Endometrial microvascular endothelial cells (primary cell): ENCODE data around the gene NCK2. TPM values are rescaled to one million over a fixed set of nuclear protein-coding genes. Genes with fewer than 3 reads are reported as not detected.

Experiments
- in situ Hi-C: cut with HindIII; loops from 2 replicates; pipeline ENCODE4 v1.10.0; 2017; ENCODE audit warnings: low sequenced_read_pairs, low pct_unique_long_range_greater_than_20kb; ENCODE audit errors: inconsistent ontology term
- total RNA-seq: library from RNA; depleted of rRNA; stranded (reverse); fragments of >200 nt; gene quantifications from one replicate; pipeline ENCODE4 v1.2.3, GENCODE V29; 2015; ENCODE audit errors: inconsistent ontology term

The NCK2 gene
- total RNA-seq, 1 donor from 2014 or later: 23.2 TPM

GRCh38 chr2:105917688-105918087, 173.0 kb downstream of the NCK2 start:
- in situ Hi-C loops: no loop called here

- in situ Hi-C loops: no loop called here
Observed at GRCh38 chr2:105919191-105919811, 174.6 kb downstream of the NCK2 start.

- in situ Hi-C loops: no loop called here
Observed at GRCh38 chr2:105919826-105920225, 175.1 kb downstream of the NCK2 start.

DNA sequence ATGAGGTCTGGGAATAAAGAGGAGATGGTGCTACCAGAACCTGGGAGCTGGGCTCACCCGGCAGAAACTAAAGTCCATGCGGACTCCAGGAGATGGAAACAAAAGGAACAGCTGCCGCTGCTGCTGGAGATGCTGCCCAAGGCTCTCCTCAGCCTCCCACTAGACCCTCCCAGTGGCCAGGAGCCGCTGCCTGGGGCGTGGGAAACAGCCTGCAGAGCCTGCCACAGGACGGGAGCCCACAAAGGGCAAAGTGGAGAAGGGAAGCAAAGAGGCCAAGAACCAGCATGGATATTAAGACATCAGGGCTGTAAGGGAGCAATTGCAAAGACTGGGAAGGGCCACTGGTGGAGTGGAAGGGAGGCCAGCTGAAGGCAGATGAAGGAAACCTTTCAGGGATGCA, 179.6 kb downstream of the NCK2 start:
- in situ Hi-C loops: no loop called here

DNA sequence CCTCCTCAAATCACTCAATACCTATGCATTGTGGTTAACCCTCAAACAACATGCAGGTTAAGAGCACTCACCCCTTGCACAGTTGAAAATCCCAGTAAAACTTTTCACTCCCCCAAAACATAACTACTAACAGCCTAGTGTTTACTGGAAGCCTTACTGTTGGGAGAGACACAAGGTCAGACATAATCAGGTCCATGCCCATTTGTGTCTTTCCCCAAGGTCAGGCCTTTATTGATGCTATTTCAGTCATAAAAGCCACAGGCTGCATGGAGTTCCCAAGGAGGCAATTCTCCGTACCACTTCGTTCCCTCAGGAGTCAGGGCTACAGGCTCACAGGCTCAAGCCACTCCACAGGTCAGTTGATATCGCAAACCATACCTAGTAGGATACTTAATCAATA, 180.2 kb downstream of the NCK2 start:
- in situ Hi-C loops: no loop called here

GRCh38 chr2:105925390-105925789, 180.7 kb downstream of the NCK2 start:
- in situ Hi-C loops: no loop called here

DNA sequence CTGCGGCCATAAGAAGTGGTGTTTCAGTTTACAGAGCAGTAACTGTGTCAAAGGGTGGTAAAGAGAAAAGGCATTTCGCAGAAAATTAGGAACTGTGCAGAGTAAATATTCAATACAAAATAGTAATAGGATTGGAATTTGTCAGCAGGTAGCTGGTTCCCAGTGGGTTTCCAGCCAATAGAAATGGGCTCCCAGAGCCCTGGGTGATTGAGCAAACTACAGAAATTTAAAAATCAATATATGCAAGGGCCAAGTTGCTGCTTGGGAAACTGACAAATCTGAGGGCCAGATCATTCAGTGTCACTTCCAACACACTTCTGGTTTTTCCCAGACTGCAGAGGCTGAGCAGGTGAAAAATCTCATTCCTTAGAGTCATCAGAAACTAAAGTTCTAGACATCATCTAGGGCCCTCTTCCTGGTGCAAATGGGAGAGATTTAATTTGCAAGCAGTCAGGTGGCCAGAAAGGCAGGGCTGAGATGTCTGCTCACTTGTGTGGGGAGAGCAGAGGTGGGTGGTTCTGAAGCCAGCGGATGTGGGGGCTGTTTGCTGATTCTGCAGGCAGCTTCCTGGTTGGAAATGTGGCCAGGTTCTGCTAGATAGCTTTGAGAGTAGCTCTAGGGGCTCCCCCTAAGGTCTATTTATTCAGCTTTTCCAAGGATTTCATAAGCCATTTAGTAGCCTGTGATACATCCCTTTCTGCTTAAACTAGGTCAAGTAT, 182.4 kb downstream of the NCK2 start:
- in situ Hi-C loops: no loop called here

DNA sequence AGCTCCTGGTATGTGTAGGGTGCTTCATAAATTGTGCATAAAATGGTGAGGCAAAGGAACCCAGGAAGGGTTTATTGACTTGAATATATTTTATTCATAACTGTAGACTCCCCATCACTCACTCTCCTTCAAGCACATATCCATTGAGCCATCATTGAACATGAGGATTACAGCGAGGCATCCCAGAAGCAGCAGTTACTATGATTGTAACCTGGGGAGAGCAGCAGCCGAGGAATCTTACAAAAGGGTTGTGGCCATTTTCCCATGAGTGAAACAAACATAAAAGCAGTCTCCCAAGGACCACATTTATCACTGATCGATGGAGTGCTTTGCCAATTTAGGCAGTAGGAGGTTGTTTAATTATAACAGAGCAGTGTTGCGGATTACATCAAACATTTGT, 183.4 kb downstream of the NCK2 start:
- in situ Hi-C loops: no loop called here

GRCh38 chr2:105928563-105928962, 183.9 kb downstream of the NCK2 start:
- in situ Hi-C loops: no loop called here

- in situ Hi-C loops: no loop called here
Observed at GRCh38 chr2:105929516-105929915, 184.8 kb downstream of the NCK2 start.

DNA sequence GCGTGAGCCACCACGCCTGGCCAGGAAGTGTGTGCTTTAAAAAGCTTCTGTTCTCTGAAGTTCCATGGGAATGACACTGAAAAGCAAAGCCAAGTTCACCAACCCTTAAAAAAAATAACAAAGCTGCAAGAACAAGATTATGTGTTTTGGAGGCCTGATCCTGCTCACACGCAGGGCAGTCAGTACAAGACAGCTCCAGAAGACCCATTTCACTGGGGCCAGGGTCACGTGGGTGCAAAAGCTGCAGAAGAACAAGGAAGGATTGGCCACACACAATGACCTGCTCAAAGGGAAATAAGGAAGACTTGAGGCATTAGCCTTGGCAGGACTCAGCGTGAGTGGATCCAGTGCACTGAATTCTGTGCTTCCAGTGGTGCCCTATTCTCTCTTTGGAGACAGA, 187.9 kb downstream of the NCK2 start:
- in situ Hi-C loops: no loop called here

GRCh38 chr2:105933906-105934305, 189.2 kb downstream of the NCK2 start:
- in situ Hi-C loops: no loop called here

GRCh38 chr2:105934467-105934866, 189.8 kb downstream of the NCK2 start:
- in situ Hi-C loops: no loop called here

DNA sequence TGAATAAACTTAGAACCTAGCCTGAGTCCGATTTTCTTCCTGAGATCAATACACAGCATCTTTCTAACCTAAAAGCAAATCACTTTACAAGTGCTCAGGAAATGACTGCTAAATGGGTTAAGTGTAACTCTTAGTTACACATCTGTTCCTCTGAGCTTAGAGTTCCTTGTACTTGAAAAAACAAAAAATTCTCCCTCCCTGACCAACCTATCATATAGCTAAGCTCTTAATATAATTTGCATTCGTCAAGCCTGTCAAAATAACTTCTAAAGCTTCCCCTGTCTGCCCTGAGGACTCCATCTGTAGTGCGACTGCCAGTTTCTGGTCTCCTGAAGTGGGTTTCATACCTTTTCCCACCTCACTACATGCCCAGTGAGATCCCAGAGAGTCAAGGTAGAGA, 190.4 kb downstream of the NCK2 start:
- in situ Hi-C loops: no loop called here

GRCh38 chr2:105936954-105937353, 192.2 kb downstream of the NCK2 start:
- in situ Hi-C loops: no loop called here

DNA sequence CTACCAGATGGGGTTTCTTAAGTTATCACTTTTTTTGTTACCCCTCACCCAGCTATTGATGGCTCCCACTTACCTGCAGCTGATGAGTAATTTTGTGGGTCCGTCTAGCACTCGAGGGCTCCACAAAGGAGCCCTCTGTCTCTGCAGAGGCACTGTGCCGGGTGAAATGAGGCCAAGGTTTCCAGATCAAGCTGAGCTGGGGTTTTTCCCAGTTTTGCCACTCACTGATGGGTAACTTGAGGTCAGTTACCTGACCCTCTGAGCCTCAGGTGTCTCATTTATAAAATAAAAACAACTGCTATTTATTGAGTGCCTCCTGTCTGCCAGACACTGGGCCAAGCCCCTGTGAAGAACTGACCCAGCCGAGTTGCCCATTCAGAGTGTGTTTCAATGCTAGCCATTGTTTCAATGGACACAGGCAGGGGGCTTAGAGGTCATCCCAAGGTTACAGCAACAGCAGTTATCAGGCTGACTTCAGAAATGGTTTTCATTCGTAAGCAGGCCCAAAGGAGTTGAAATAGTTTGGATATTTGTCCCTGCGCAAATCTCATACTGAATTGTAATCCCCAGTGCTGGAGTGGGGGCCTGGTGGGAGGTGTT, 192.9 kb downstream of the NCK2 start:
- in situ Hi-C loops: no loop called here
